ENCODE measurements around the gene RCBTB2.

DNA sequence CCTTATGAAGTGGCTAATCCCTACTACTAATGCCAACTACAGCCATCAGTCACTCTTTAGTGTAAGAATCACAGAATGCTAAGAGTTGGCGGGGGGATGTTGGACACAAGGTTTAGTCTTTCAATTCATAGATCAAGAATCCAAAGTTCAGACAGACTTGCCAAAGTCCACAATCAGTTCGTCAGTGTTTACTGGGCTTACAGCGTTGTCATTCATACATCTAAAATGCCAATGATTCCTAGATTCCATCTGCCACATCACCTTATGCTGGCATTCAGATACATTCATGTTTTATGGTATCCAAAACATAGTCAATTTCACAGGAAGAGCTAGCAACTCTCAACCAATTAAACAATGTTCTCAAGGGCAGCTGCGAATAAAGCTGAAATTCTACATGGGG, 18.1 kb downstream of the RCBTB2 start:
- no peak for TF ChIP-seq POLR2A (IDR thresholded peaks at IDR 0.05)
- TF ChIP-seq, protein P1, sequence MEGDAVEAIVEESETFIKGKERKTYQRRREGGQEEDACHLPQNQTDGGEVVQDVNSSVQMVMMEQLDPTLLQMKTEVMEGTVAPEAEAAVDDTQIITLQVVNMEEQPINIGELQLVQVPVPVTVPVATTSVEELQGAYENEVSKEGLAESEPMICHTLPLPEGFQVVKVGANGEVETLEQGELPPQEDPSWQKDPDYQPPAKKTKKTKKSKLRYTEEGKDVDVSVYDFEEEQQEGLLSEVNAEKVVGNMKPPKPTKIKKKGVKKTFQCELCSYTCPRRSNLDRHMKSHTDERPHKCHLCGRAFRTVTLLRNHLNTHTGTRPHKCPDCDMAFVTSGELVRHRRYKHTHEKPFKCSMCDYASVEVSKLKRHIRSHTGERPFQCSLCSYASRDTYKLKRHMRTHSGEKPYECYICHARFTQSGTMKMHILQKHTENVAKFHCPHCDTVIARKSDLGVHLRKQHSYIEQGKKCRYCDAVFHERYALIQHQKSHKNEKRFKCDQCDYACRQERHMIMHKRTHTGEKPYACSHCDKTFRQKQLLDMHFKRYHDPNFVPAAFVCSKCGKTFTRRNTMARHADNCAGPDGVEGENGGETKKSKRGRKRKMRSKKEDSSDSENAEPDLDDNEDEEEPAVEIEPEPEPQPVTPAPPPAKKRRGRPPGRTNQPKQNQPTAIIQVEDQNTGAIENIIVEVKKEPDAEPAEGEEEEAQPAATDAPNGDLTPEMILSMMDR (IDR thresholded peaks at IDR 0.05), result no peak

Data from ovary (tissue), 3 donors.